Stimulated activated CD8-positive, alpha-beta memory T cell treated with anti-CD3 and anti-CD28 coated beads, Interleukin-15, amount 100 ng/mL, for 4 hours (primary cell): ENCODE data around the gene ZNF594.
"Not testable (repeated sequence)": the region's sequence is repeated elsewhere in the genome, so short reads cannot be mapped to it uniquely, and the experiment has no call there.

Source experiments
- DNase-seq, 2 donors: peaks; one replicate each; pipeline ENCODE4 v3.0.0-alpha.2; 2020; ENCODE audit warnings: low read depth in 2 of 2

ZNF594 gene

DNA sequence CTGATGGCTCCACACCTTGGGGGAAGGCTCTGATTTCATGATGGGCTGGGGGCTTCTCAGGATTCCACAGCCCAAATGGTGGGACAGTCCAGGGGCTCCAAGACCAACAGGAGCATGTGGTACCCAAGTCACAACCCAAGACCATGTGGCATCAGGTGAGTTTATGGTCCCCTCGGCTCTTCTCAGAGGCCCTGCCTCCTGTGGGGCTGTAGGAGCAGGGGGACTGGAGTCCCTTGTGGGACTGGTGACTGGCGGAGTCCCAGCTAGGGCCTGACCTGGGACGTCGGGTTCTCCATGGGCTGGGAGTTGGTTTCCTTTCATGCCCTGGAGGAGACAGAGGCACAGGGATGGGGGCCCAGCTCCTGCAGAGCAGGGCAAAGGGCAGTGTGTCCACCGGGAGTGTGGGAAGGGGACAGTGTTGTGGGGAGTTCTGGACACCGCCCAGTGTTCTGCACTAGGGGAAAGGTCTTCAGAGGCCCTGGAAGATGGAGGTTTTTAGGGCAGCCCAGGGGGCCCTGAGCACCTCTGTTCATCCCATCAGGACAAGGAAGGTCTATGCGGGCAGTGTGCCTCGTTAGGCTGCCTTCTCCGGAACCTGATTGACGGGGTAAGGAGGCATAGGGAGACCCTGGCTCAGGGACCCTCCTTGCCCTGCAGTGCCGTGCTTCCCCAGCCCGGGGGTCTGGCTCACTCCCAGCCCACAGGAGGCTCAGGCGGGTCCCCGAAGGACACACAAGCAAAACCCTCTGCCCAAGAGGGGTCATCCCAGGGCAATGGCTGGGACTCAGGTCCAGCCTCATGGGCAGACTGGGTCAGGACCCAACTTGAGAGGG is 54.9 kb downstream of the ZNF594 start:
- DNase-seq, result not testable (repeated sequence)

DNA sequence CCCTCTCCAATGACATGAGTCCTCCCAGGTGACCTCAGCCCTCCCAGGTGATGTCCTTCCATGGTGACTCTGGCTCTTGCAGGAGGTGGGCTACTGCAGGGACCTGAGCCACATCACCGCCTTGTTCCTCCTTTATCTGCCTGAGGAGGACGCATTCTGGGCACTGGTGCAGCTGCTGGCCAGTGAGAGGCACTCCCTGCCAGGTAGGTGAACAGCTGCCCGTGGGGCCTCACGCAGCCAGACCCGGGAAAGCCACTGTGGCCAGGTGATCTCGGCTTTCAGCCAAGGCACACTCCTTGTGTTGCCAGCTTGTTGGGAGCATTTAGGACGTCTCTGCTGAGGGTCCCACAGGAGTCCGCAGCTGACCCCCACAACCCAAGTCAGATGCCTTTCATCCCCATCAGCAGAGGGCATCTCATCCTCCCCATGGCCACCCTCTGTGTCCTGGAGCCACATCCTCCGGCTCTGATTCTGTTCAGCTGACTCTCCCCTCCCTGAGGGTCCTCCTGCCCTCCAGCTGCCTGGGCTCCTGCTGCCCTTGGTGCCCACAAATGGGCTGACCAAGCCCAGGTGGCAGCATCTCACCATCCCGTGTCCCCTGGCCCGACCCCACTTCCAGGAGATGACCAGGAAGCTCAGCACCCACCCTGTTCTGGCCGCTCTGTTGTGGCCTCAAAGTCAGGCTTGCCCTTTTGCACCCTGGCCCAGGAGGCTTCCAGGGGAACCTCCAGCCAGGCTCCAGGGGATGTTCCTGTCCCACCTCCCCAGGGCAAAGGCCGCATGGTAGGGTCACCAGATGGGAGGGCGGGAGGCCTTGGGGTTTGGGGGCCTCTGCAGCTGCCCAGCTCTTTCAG is 55.7 kb downstream of the ZNF594 start:
- no peak for DNase-seq

DNA sequence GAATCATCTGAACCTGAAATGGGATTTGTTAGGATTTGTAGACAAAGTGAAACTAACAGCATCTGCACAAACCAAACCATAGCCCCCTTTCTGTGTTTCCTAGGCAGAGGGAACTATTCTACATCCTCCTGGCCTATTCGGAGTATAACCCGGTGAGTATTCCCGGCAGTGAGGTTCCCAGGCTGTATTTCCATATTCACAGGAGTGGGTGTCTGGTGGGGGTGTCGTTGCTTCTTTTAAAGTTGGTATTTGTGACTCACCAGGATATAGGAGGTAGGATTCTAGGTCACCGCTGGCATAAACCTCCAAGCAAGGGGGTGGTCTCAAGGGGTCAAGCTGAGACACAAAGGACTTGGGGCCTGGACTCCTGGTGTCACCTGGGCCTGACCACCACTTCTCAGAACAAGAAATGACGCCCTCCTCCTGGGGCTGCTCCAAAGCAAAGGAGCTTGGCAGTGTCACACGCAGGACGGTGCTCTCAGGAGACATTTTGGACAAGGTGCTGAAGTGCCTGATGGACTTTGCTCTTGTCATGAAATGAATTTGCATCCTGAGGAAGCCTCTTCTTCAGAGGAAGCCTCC is 56.4 kb downstream of the ZNF594 start:
- DNase-seq, result not testable (repeated sequence)

DNA sequence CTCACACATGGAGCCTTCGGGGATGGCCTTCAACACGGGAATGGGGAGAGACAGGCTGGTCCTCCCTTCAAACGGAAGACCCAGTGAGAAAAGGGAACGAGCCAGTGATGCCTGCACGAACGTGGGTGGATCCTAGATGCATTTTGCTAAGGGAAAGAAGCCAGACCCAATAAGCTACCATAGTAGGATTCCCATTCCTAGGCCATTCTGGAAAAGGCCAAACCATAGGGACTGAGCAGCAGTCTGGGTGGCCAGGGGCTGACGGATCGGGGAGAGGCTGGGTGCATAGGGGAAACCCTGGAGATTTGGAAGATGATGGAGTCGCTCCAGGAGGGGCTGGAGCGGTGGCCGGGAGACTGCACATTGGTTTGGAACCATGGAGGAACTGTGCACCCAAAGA is 57.1 kb downstream of the ZNF594 start:
- DNase-seq, result not testable (repeated sequence)

DNA sequence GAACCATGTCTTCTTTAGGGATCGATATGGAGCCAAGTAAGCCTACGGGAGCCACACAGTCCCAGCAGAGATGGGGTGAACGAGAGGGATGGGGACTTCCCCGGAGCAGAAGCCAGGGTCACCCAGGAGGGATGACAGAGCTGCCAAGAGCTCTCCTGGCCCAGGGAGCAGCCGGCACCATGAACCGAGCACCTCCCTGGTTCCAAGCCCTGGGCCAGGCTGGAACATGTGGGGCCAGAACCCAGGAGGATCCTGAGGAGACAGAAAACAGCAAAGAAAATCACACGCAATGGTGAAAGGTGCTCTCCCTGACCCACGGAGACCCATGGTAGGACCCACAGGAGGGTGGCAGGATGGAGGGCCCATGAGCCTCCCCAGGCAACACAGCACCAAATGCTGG is 57.7 kb downstream of the ZNF594 start:
- not testable (repeated sequence) for DNase-seq

DNA sequence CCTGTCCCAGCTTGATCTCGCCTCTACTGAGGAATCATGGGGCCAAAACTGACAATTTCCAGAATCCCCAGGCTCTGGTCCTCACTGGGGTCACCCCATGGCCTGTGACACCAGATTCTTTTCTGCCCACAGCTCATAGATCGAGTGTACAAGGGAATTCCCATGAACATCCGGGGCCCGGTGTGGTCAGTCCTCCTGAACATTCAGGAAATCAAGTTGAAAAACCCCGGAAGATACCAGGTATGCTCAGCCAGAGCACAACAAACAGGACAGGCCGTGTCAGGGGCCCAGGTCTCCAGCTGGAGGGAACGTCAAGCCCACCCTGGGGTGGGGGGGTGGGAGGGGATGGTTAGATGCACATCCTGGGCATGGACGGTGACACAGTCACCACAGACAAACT is 58.4 kb downstream of the ZNF594 start:
- DNase-seq, result no peak

DNA sequence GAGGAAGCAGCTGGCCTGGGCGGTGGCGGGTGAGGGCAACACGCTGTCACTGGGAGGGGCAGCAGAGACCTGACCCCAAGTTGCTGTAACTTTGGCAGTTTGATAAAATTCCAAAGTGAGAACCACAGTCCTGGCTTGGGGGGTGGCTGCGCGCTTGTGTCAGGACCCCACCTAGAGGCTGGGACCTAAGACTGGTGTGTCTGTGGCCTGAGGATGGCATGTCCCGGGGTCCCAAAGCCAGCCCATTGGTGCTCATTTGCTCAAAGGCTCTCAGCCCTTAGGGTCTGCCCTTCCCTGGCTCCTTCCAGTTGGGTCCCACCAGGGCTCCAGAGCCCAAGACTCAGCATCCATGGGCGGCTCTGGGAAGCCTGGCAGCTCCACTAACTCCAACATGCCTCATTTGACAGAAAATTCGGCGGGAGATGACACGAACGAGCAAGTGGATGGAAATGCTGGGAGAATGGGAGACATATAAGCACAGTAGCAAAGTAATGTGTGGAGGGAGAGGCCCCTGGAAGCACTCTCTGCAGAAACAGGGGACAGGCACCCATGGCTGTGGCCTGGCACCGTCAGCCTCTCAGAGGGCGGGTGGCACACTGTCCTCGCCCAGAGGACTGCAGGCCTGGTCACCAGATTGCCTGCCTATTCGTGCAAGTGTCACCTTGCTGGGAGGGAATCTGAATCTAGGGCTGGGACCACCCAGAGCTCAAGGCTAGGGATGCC is 59.0 kb downstream of the ZNF594 start:
- not testable (repeated sequence) for DNase-seq

DNA sequence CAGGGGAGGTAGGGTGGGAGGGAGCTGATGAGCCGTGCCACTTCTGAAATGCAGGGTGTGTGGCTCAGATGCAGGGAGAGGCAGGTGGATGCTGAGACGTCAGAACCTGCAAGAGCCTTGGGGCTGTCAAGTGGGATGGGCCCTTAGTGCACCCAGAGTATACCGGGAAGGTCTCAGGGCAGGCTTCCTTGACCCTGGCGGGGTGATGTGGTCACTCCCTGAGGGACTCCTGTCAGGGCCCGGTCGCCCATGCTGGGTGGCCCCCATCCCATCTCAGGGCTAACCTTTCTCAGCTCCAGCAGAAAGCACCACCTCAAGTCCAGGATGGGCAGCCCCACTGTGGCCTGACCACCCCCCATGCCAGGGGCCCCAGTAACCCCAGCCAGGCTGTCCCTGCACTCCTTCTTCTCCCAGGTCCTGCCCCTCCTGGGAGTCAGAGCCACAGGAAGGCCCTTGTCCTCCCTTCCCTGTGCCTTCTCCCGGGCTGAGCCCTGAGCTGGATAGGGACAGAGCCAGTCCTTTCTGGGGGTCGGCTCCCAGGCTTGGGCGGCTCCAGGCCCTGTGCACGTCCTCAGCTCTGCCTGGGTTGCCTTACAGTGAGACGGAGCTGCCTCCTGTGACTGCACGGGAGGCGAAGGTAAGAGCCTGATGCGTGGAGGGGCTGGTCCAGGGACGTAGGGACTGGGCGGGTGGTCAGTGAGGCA is 59.7 kb downstream of the ZNF594 start:
- not testable (repeated sequence) for DNase-seq

DNA sequence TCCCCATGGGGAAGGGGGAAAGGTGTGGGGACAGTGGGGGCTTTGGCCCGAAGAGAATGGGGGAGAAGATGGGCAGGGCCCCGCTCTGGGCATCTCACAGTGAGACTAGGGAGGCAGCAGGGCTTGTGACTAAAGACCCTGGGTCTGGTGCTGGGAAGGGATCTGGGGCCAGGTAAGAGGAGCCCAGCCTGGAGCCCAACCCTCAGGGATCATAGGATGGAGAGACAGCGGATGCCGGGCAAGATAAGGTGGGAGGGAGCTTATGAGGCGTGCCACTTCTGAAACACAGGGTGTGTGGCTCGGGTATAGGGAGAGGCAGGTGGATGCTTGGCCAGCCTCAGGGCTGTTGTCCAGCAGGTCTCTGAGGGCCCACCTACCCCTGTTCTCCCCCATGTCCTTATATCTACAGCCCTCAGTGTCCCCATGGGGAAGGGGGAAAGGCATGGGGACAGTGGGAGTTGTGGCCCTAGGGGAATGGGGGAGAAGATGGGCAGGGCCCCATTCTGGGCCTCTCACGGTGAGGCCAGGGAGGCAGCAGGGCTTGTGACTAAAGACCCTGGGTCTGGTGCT is 60.4 kb downstream of the ZNF594 start:
- DNase-seq, result no peak

DNA sequence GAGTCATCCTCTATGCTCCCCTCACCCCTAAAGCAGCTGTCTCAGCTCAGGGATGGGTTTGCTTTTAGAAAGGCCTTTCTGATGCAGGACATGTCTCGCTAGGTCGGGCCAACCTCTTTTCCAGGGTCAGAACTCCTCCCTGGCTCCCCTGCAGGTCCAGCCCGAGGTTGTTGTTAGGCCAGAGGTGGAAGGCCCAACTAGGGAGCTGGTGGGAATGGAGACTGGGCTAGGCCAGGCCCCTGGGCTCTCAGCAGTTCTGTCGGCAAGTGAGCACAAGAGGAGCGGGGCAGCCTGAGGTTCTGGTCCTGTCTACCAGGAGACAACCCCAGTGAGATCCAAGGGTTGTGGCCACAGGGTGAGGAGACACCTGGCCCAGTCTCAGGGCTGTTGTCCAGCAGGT is 61.0 kb downstream of the ZNF594 start:
- not testable (repeated sequence) for DNase-seq

DNA sequence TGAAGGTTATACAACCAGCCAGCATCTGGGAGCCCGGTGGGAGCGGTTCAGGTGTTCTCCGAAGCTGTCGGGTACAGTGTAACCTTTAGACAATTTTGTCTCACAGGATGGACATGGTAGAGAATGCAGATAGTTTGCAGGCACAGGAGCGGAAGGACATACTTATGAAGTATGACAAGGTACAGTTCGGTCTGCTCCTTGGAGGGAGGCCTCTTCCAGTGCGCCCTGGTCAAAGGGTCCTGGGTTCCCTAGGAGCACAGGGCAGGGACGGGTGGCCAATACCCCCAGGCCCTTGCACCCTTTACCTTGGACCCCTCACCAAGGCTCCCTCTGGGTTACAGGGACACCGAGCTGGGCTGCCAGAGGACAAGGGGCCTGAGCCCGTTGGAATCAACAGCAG is 61.4 kb downstream of the ZNF594 start:
- not testable (repeated sequence) for DNase-seq

DNA sequence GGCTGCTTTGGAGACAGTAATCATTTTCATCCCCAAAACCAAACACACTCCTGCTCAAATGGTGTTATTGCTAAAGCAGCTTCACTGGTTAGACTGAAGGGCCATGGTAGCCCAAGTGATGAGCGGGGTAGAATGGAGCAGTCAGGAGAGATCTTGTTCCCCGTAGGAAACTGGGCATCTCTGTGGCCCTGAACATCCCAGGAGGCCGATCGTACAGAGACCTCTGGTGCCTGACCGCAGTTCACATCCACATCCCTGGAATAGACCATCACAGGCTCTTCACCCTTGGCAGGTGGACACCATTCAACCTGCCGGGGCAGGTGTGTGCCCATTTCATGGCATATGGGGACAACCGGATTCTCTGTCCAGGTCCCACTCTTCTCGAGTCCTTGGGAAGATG is 61.9 kb downstream of the ZNF594 start:
- DNase-seq, result not testable (repeated sequence)
